Stimulated activated CD8-positive, alpha-beta memory T cell treated with anti-CD3 and anti-CD28 coated beads, Interleukin-7, amount 100 ng/mL, for 48 hours (primary cell): ENCODE measurements around the gene EML4.
A peak's percentile ranks its signal among the peaks of the same experiment; 100 is the strongest.
"Not testable (repeated sequence)": the region's sequence is repeated elsewhere in the genome, so short reads cannot be mapped to it uniquely, and the experiment has no call there.

Source experiments
- DNase-seq, 2 donors: peaks; one replicate each; pipeline ENCODE4 v3.0.0-alpha.2; 2020; ENCODE audit warnings: low read depth in 1 of 2; ENCODE audit errors: extremely low read depth in 1 of 2

EML4 gene

GRCh38 chr2:42342061-42342794 is 173.1 kb downstream of the EML4 start:
- DNase-seq: no peak

GRCh38 chr2:42342795-42343241 is 173.7 kb downstream of the EML4 start:
- no peak for DNase-seq

- DNase-seq: no peak
Observed at GRCh38 chr2:42345986-42346385, 176.8 kb downstream of the EML4 start.

- not testable (repeated sequence) for DNase-seq
Observed at GRCh38 chr2:42346856-42347255, 177.7 kb downstream of the EML4 start.

GRCh38 chr2:42347518-42347917 is 178.4 kb downstream of the EML4 start:
- not testable (repeated sequence) for DNase-seq

- no peak for DNase-seq
Observed at GRCh38 chr2:42348113-42348805, 179.1 kb downstream of the EML4 start.

GRCh38 chr2:42350434-42351063 is 181.4 kb downstream of the EML4 start:
- DNase-seq: no peak

GRCh38 chr2:42351864-42352263 is 182.7 kb downstream of the EML4 start:
- DNase-seq: no peak

GRCh38 chr2:42353792-42354429 is 184.8 kb downstream of the EML4 start:
- no peak for DNase-seq

GRCh38 chr2:42359304-42359964 is 190.3 kb downstream of the EML4 start:
- DNase-seq: no peak

GRCh38 chr2:42359965-42360483 is 190.9 kb downstream of the EML4 start:
- DNase-seq: peak in 1 of 2 donors; percentile 10

- no peak for DNase-seq
Observed at GRCh38 chr2:42360493-42360889, 191.3 kb downstream of the EML4 start.

- peak; percentile 90 to 91 for DNase-seq
Observed at GRCh38 chr2:42360890-42361727, 192.0 kb downstream of the EML4 start, which contains the start of gene COX7A2L. Gene COX7A2L, minus strand, starts transcription at chr2:42361217. Its CDS starts 56 bp downstream, at chr2:42361161.

GRCh38 chr2:42361728-42362283 is 192.7 kb downstream of the EML4 start:
- no peak for DNase-seq

- DNase-seq: no peak
Observed at GRCh38 chr2:42363413-42363812, 194.3 kb downstream of the EML4 start.

- DNase-seq: no peak
Observed at GRCh38 chr2:42364658-42365057, 195.5 kb downstream of the EML4 start.

GRCh38 chr2:42366411-42366810 is 197.3 kb downstream of the EML4 start:
- DNase-seq: no peak

- DNase-seq: no peak
Observed at GRCh38 chr2:42367835-42368234, 198.7 kb downstream of the EML4 start.

GRCh38 chr2:42368817-42369531 is 199.8 kb downstream of the EML4 start:
- DNase-seq: no peak
